ENCODE data around the gene XXYLT1. TPM values are rescaled to one million over a fixed set of nuclear protein-coding genes. Genes with fewer than 3 reads are reported as not detected.

XXYLT1 gene
- total and polyA plus RNA-seq, 2 of the 8 experiments (the other 6 are each of a cell fraction or from before 2014, with no cell fraction given): 18.9 to 23.8 TPM

GRCh38 chr3:195209847-195210265 lies 61.1 kb downstream of the XXYLT1 start:
- Histone ChIP-seq H4K8ac (ENCODE audit: extremely low read depth, insufficient read depth, low read length) (no peak overlapping the region; the same call in 1 of the 2 replicates), H2BK15ac (ENCODE audit: low read length) (0 out of 2 replicates have a peak overlapping the region, but pooled peaks have one; percentile 46), H3K18ac (ENCODE audit: extremely low read depth, low read length) (0 out of 2 replicates have a peak overlapping the region, but pooled peaks have one; percentile 21), H3K23ac (ENCODE audit: insufficient read length) (no peak overlapping the region), H3K9me3 (ENCODE audit: insufficient read depth in 2 of 2, low read depth in 1 of 2, low read length in 1 of 2) (no peaks in the 10 kb centered on the region), H3K56ac (replicated peaks; ENCODE audit: insufficient read length, low read depth, low read length) (no peak overlapping the region), H3K27me3 (replicated peaks in 1 of 4; ENCODE audit: control insufficient read depth in 3 of 4, extremely low read depth in 1 of 4, insufficient read depth in 3 of 4, low read length in 3 of 4) (no peaks in the 10 kb centered on the region), H2BK12ac (ENCODE audit: low read depth, low read length) (0 out of 2 replicates have a peak overlapping the region, but pooled peaks have one; percentile 10), H3K4me2 (ENCODE audit: insufficient read depth in 1 of 2, low read depth in 2 of 2, low read length in 2 of 2) (no peak overlapping the region), H3K4ac (replicated peaks; ENCODE audit: insufficient read length, low read depth, low read length) (no peak overlapping the region), H3K4me1 (replicated peaks in 1 of 4; ENCODE audit: control insufficient read depth in 3 of 4, insufficient read depth in 4 of 4, low read length in 3 of 4) (peaks cover 0 to 24% (median 13%) of the 10 kb centered on the region in 4 experiments; a peak in 6 of 7 replicates), H3K79me1 (ENCODE audit: low read depth, low read length) (peaks cover 13% of the 10 kb centered on the region), H4K20me1 (replicated peaks in 1 of 2; ENCODE audit: control insufficient read depth in 1 of 2, insufficient read depth in 2 of 2, low read length in 2 of 2) (peaks cover 0 to 7% of the 10 kb centered on the region in 2 experiments), H3K23me2 (ENCODE audit: low read depth, low read length) (no peaks in the 10 kb centered on the region), H3K9ac (replicated peaks in 1 of 4; ENCODE audit: extremely low read depth in 1 of 4, low read depth in 3 of 4, low read length in 3 of 4) (no peak overlapping the region; a peak in 1 of 7 replicates), H3K14ac (ENCODE audit: insufficient read length) (no peak overlapping the region), H3K36me3 (ENCODE audit: control insufficient read depth in 2 of 4, insufficient read depth in 4 of 4, low read length in 3 of 4) (no peaks in the 10 kb centered on the region), H2BK5ac (ENCODE audit: low read depth, low read length) (no peak overlapping the region; the same call in 1 of the 2 replicates), H4K91ac (replicated peaks; ENCODE audit: insufficient read length, low read length) (peak overlapping the region; percentile 72), H3K27ac (ENCODE audit: low read depth, low read length) (no peak overlapping the region), H2BK120ac (replicated peaks; ENCODE audit: low read depth, low read length) (no peak overlapping the region), H4K5ac (ENCODE audit: insufficient read length, low read depth, low read length) (no peak overlapping the region), H2AK5ac (ENCODE audit: low read depth, low read length) (peak overlapping the region; percentile 75; the same call in 1 of the 2 replicates), H3K79me2 (ENCODE audit: control insufficient read depth in 1 of 2, insufficient read depth in 2 of 2, low read length in 2 of 2) (peaks cover 0 to 76% of the 10 kb centered on the region in 2 experiments; a peak in 3 of 4 replicates), H2BK20ac (ENCODE audit: low read length) (no peak overlapping the region), H3K4me3 (ENCODE audit: extremely low read depth in 1 of 4, insufficient read depth in 2 of 4, low read depth in 3 of 4, low read length in 4 of 4) (no peak overlapping the region), H2AFZ (ENCODE audit: low read length) (no peak overlapping the region)
- TF ChIP-seq EZH2 (IDR thresholded peaks at IDR 0.05; ENCODE audit: low read depth, low read length, severe bottlenecking) (no peak), SP4 (IDR thresholded peaks at IDR 0.05; ENCODE audit: low read length) (no peak), MAFK (IDR thresholded peaks at IDR 0.05; ENCODE audit: low read depth, low read length) (no peak), HDAC2 (IDR thresholded peaks at IDR 0.05; ENCODE audit: borderline replicate concordance in 1 of 2, low read depth in 2 of 2, low read length in 2 of 2) (no peak), E2F6 (IDR thresholded peaks at IDR 0.05) (no peak), BACH1 (IDR thresholded peaks at IDR 0.05; ENCODE audit: low read length) (no peak), JUN (IDR thresholded peaks at IDR 0.05; ENCODE audit: low read depth, low read length) (no peak), KDM1A (IDR thresholded peaks at IDR 0.05; ENCODE audit: borderline replicate concordance, low read length) (no peak), SIRT6 (IDR thresholded peaks at IDR 0.05; ENCODE audit: low read length) (no peak), SIN3A (conservative IDR thresholded peaks at IDR 0.05 in 1 of 2, IDR thresholded peaks at IDR 0.05 in 1 of 2; ENCODE audit: low read depth in 1 of 2, low read length in 2 of 2) (no peak), BCL11A (IDR thresholded peaks at IDR 0.05; ENCODE audit: low read depth in 2 of 2, low read length in 2 of 2) (no peak), GABPA (IDR thresholded peaks at IDR 0.05; ENCODE audit: borderline replicate concordance, insufficient read depth, low read length) (no peak)
- CTCF ChIA-PET (ENCODE audit: partially characterized antibody): interaction anchor here (0.8 to 1.8 kb wide), 11 partner anchors 9 to 205 kb away, joined by 3 to 6 read pairs (median 3); no protein-coding TSS in a partner anchor
- DNase-seq (ENCODE audit: low read depth in 1 of 2, low spot score in 2 of 2) (no peak), FAIRE-seq (no peak)
- WGBS, 2 experiments (ENCODE audit: extremely low coverage in 1 of 2, insufficient coverage in 1 of 2, insufficient read length in 1 of 2, insufficient replicate concordance in 2 of 2, low coverage in 1 of 2, low lambda C conversion rate in 2 of 2, missing lambda C conversion rate in 1 of 2): 82% methylated on average over 12 of the region's 12 CpGs; no CpG with 5 or more reads in 1 of the 2 experiments
- POLR2A ChIA-PET (ENCODE audit: partially characterized antibody): interaction anchor here (1.1 to 2.5 kb wide), 3 partner anchors 11 to 14 kb away, joined by 3 to 9 read pairs (median 3); no protein-coding TSS in a partner anchor
